Upper lobe of left lung (tissue), 6 donors: Measurements from ENCODE around the gene THOC5. TPM values are rescaled to one million over a fixed set of nuclear protein-coding genes. Genes with fewer than 3 reads are reported as not detected.
"Not testable (repeated sequence)": the region's sequence is repeated elsewhere in the genome, so short reads cannot be mapped to it uniquely, and the experiment has no call there.

ENCODE experiments used
- ATAC-seq, 2 donors: fragments of 200-7000 bp; cut with Tn5 transposase; one replicate each; pipeline ENCODE4 v1.9.1; 2022; ENCODE audit warnings: mild to moderate bottlenecking in 2 of 2, moderate library complexity in 2 of 2; ENCODE audit not compliant: low FRiP score in 2 of 2
- DNase-seq, 2 donors: peaks; one replicate each; pipeline ENCODE4 v3.0.0-alpha.2; 2019 to 2020
- H3K27ac ChIP-seq, 4 donors: fragments of 200-600 bp; sonication (generic); one replicate each; pipeline ENCODE4 v1.5.1; 2016 to 2019
- H3K27me3 ChIP-seq, 4 donors: fragments of 200-600 bp; sonication (generic); one replicate each; pipeline ENCODE4 v1.5.1; 2017 to 2019
- H3K36me3 ChIP-seq, 4 donors: fragments of 200-600 bp; sonication (generic); one replicate each; pipeline ENCODE4 v1.5.1; 2016 to 2019
- H3K4me1 ChIP-seq, 4 donors: fragments of 200-600 bp; sonication (generic); one replicate each; pipeline ENCODE4 v1.5.1; 2018 to 2019
- H3K4me3 ChIP-seq, 4 donors: fragments of 200-600 bp; sonication (generic); one replicate each; pipeline ENCODE4 v1.5.1; 2017 to 2019; ENCODE audit warnings: mild to moderate bottlenecking in 2 of 4, moderate library complexity in 1 of 4
- H3K9me3 ChIP-seq, 4 donors: fragments of 200-600 bp; sonication (generic); one replicate each; pipeline ENCODE4 v1.5.1; 2018 to 2019
- CTCF ChIP-seq, 6 experiments: fragments of 450-650 bp in 4 of 6; fragments of 200-600 bp in 2 of 6; sonication (generic) in 2 of 6; IDR thresholded peaks; one replicate each; pipeline ENCODE4 v1.5.1; 2016 to 2019; ENCODE audit warnings: antibody characterized with exemption in 6 of 6
- EP300 ChIP-seq, 4 donors: sonication (generic); formaldehyde crosslinking; IDR thresholded peaks; one replicate each; pipeline ENCODE4 v1.5.1; 2017; ENCODE audit warnings: antibody characterized with exemption in 4 of 4, control low read depth in 2 of 4
- POLR2A ChIP-seq, 4 donors: fragments of 450-650 bp; IDR thresholded peaks; one replicate each; pipeline ENCODE4 v1.5.1; 2016 to 2017; ENCODE audit warnings: antibody characterized with exemption in 4 of 4, mild to moderate bottlenecking in 2 of 4
- POLR2AphosphoS5 ChIP-seq, 2 donors: sonication (generic); formaldehyde crosslinking; IDR thresholded peaks; one replicate each; pipeline ENCODE4 v1.5.1; 2017; ENCODE audit warnings: antibody characterized with exemption in 2 of 2
- WGBS, 2 donors: methylation state at CpG; one replicate each; pipeline ENCODE4 v1.1.5; 2017 to 2018; 5-methylcytosine and 5-hydroxymethylcytosine counted together
- total RNA-seq, 6 donors: library from RNA; depleted of rRNA in 4 of 6; stranded (reverse); fragments of >200 nt in 4 of 6; gene quantifications; one replicate each; pipeline versions ENCODE4 v1.1.0 to v1.2.1, GENCODE V29; 2016 to 2021
- donor health status: DM: no; HTN: no; CAD: no; lungs with moderate emphysema.
- donor health status: DM: no; HTN: yes; CAD: no; lungs with severe emphysema.

THOC5 gene
- total RNA-seq, 6 donors from 2014 or later, result 30.1 to 126 (median 57.4) TPM

GRCh38 chr22:29559030-29559429 lies 5.5 kb upstream of the THOC5 start:
- Histone ChIP-seq H3K27me3 (no peaks in the 10 kb centered on the region), H3K4me3 (no peak overlapping the region), H3K4me1 (peaks cover 5 to 7% (median 6%) of the 10 kb centered on the region in 4 donors), H3K36me3 (peaks cover 8 to 64% (median 30%) of the 10 kb centered on the region in 4 donors), H3K27ac (no peak overlapping the region), H3K9me3 (no peaks in the 10 kb centered on the region)
- ATAC-seq (no peak), DNase-seq (no peak)
- TF ChIP-seq CTCF (IDR thresholded peaks at IDR 0.05), result no peak
- 94 to 100% methylated on average over 6 of the region's 6 CpGs for WGBS, 2 donors

- Histone ChIP-seq H3K9me3 (no peaks in the 10 kb centered on the region), H3K4me3 (no peak overlapping the region), H3K27me3 (no peaks in the 10 kb centered on the region), H3K4me1 (peaks cover 7 to 19% (median 9%) of the 10 kb centered on the region in 4 donors), H3K36me3 (peaks cover 0 to 44% (median 19%) of the 10 kb centered on the region in 4 donors), H3K27ac (peak overlapping the region in 1 of 4 donors; percentile 88)
- ATAC-seq (no peak), DNase-seq (no peak)
- TF ChIP-seq POLR2AphosphoS5 (IDR thresholded peaks at IDR 0.05), result no peak
- TF ChIP-seq CTCF (IDR thresholded peaks at IDR 0.05), result no peak
- TF ChIP-seq POLR2A (IDR thresholded peaks at IDR 0.05), result no peak
- no peak for TF ChIP-seq EP300 (IDR thresholded peaks at IDR 0.05)
- WGBS, 2 donors, result 67% methylated on average over 4 of the region's 4 CpGs
These were observed 1.6 kb upstream of the THOC5 start for GRCh38 chr22:29555065-29555644.

GRCh38 chr22:29552357-29552756 lies 1.2 kb downstream of the THOC5 start:
- H3K27ac ChIP-seq, result peak overlapping the region in 2 of 4 donors; percentile 88 to 89
- peaks cover 10 to 34% (median 22%) of the 10 kb centered on the region in 4 donors for H3K36me3 ChIP-seq
- H3K9me3 ChIP-seq, ATAC-seq, H3K27me3 ChIP-seq: not testable (repeated sequence)
- H3K4me1 ChIP-seq, result peaks cover 7 to 23% (median 9%) of the 10 kb centered on the region in 4 donors
- 79 to 97% methylated on average over 2 to 18 of the region's 33 CpGs for WGBS, 2 donors
- peak overlapping the region in 2 of 4 donors; percentile 85 to 87 for H3K4me3 ChIP-seq
- peak in 1 of 2 donors; percentile 64 for DNase-seq

GRCh38 chr22:29550005-29550404 lies 3.6 kb downstream of the THOC5 start:
- Histone ChIP-seq H3K36me3 (peaks cover 10 to 41% (median 27%) of the 10 kb centered on the region in 4 donors), H3K27ac (no peak overlapping the region), H3K4me1 (peaks cover 7 to 23% (median 9%) of the 10 kb centered on the region in 4 donors), H3K9me3 (no peaks in the 10 kb centered on the region), H3K4me3 (no peak overlapping the region), H3K27me3 (no peaks in the 10 kb centered on the region)
- no peak for DNase-seq
- WGBS, 2 donors, result 94 to 100% methylated on average over 4 of the region's 4 CpGs
- no peak for ATAC-seq
- no peak for TF ChIP-seq POLR2AphosphoS5 (IDR thresholded peaks at IDR 0.05)
- no peak for TF ChIP-seq CTCF (IDR thresholded peaks at IDR 0.05)
- no peak for TF ChIP-seq EP300 (IDR thresholded peaks at IDR 0.05)
- TF ChIP-seq POLR2A (IDR thresholded peaks at IDR 0.05), result no peak

- H3K27ac ChIP-seq, H3K4me1 ChIP-seq, ATAC-seq, H3K27me3 ChIP-seq, H3K9me3 ChIP-seq, DNase-seq, H3K4me3 ChIP-seq: not testable (repeated sequence)
- peaks cover 22 to 76% (median 57%) of the 10 kb centered on the region in 4 donors for H3K36me3 ChIP-seq
- 82 to 88% methylated on average over 8 of the region's 8 CpGs for WGBS, 2 donors
These were observed 8.5 kb downstream of the THOC5 start for GRCh38 chr22:29545045-29545444.

- Histone ChIP-seq H3K27me3 (no peaks in the 10 kb centered on the region), H3K4me1 (no peaks in the 10 kb centered on the region), H3K9me3 (no peaks in the 10 kb centered on the region), H3K27ac (peak overlapping the region in 2 of 4 donors; percentile 58 to 69), H3K36me3 (peaks cover 27 to 86% (median 70%) of the 10 kb centered on the region in 4 donors), H3K4me3 (no peak overlapping the region)
- 41 to 68% methylated on average over 1 of the region's 1 CpG for WGBS, 2 donors
- TF ChIP-seq POLR2AphosphoS5 (IDR thresholded peaks at IDR 0.05) (no peak), CTCF (IDR thresholded peaks at IDR 0.05) (no peak), POLR2A (IDR thresholded peaks at IDR 0.05) (no peak), EP300 (IDR thresholded peaks at IDR 0.05) (no peak)
- DNase-seq (no peak), ATAC-seq (no peak)
These were observed 11.7 kb downstream of the THOC5 start for GRCh38 chr22:29541845-29542244.
